ENCODE data around the gene NELL2. TPM values are rescaled to one million over a fixed set of nuclear protein-coding genes. Genes with fewer than 3 reads are reported as not detected.

NELL2 gene
- total and polyA plus RNA-seq, 4 donors = 0.09 to 0.42 (median 0.17) TPM; not detected in 1

DNA sequence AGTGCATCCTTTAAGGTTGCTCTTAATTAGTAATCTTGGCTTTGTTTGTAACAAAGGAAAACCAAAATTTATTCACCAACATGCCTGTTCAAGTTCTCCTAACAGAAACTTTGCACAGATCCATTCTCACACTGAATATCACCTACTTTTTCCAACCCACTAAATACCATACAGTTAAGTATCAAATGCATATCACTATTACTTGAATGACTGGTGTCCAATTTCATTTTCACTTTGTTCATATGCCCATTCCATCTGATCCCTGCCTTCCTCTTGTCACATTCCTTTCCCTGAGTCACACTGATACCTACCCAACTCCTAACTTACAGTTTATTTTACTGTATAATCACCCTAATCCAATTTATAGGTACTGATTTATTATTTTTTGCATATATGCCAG lies 286.4 kb downstream of the NELL2 start:
- TF ChIP-seq FOXA2 (IDR thresholded peaks at IDR 0.05) (no peak), RAD21 (IDR thresholded peaks at IDR 0.05) (no peak)
- TF ChIP-seq, protein P1, sequence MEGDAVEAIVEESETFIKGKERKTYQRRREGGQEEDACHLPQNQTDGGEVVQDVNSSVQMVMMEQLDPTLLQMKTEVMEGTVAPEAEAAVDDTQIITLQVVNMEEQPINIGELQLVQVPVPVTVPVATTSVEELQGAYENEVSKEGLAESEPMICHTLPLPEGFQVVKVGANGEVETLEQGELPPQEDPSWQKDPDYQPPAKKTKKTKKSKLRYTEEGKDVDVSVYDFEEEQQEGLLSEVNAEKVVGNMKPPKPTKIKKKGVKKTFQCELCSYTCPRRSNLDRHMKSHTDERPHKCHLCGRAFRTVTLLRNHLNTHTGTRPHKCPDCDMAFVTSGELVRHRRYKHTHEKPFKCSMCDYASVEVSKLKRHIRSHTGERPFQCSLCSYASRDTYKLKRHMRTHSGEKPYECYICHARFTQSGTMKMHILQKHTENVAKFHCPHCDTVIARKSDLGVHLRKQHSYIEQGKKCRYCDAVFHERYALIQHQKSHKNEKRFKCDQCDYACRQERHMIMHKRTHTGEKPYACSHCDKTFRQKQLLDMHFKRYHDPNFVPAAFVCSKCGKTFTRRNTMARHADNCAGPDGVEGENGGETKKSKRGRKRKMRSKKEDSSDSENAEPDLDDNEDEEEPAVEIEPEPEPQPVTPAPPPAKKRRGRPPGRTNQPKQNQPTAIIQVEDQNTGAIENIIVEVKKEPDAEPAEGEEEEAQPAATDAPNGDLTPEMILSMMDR (IDR thresholded peaks at IDR 0.05; ENCODE audit: low read depth, low read length, missing input control) = no peak
- H3K27me3 ChIP-seq (ENCODE audit: control insufficient read depth in 4 of 4, insufficient read depth in 4 of 4, low read length in 3 of 4) = peaks cover 0 to 4% (median 0%) of the 10 kb centered on the region in 4 donors
- no peaks in the 10 kb centered on the region for H3K36me3 ChIP-seq (ENCODE audit: control insufficient read depth in 4 of 4, insufficient read depth in 3 of 4, low read depth in 1 of 4, low read length in 3 of 4)
- H3K27ac ChIP-seq (ENCODE audit: low read depth in 1 of 2, low read length in 2 of 2) = no peak overlapping the region
- no peak overlapping the region for H3K4me3 ChIP-seq (ENCODE audit: low read depth in 1 of 3, low read length in 3 of 3)
- no peaks in the 10 kb centered on the region for H3K9me3 ChIP-seq (ENCODE audit: control insufficient read depth in 4 of 4, low read length in 3 of 4)
- no peaks in the 10 kb centered on the region for H3K4me1 ChIP-seq (ENCODE audit: control insufficient read depth in 4 of 4, insufficient read depth in 4 of 4, low read length in 3 of 4)
- DNase-seq (ENCODE audit: low spot score) = no peak
- no peak overlapping the region for H3K9ac ChIP-seq (ENCODE audit: low read depth in 1 of 2, low read length in 2 of 2)

DNA sequence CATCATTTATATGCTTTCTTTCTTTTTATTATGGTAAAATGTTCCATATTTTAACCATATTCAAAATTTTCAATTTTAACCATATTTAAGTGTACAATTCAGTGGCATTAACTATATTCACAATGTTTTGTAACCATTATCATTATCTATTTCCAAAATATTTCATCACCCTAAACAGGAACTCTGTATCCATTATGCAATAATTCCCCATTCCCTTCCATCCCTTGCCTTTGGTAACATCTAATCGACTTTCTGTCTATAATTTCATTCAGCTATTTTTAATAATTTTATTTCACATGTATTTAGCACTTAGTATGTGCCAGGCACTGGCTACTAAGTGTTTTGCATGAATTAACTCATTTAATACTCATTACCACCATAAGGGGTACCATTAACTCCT lies 287.5 kb downstream of the NELL2 start:
- WGBS = 78% methylated on average over 1 of the region's 1 CpG
- peaks cover 0 to 4% (median 0%) of the 10 kb centered on the region in 4 donors for H3K27me3 ChIP-seq (ENCODE audit: control insufficient read depth in 4 of 4, insufficient read depth in 4 of 4, low read length in 3 of 4)
- no peak for TF ChIP-seq FOXA2 (IDR thresholded peaks at IDR 0.05)
- TF ChIP-seq, protein P2, sequence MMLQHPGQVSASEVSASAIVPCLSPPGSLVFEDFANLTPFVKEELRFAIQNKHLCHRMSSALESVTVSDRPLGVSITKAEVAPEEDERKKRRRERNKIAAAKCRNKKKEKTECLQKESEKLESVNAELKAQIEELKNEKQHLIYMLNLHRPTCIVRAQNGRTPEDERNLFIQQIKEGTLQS (IDR thresholded peaks at IDR 0.05) = no peak
- TF ChIP-seq, protein P1 (IDR thresholded peaks at IDR 0.05; ENCODE audit: low read depth, low read length, missing input control) = no peak
- TF ChIP-seq SP1 (IDR thresholded peaks at IDR 0.05) = no peak
- no peak for TF ChIP-seq HNF4G (IDR thresholded peaks at IDR 0.05)
- no peak for TF ChIP-seq RXRA (IDR thresholded peaks at IDR 0.05)
- TF ChIP-seq EGR1 (IDR thresholded peaks at IDR 0.05; ENCODE audit: low read depth in 2 of 2) = no peak
- TF ChIP-seq TAF1 (conservative IDR thresholded peaks at IDR 0.05) = no peak
- TF ChIP-seq FOXA1 (IDR thresholded peaks at IDR 0.05) = no peak
- TF ChIP-seq, protein P3, sequence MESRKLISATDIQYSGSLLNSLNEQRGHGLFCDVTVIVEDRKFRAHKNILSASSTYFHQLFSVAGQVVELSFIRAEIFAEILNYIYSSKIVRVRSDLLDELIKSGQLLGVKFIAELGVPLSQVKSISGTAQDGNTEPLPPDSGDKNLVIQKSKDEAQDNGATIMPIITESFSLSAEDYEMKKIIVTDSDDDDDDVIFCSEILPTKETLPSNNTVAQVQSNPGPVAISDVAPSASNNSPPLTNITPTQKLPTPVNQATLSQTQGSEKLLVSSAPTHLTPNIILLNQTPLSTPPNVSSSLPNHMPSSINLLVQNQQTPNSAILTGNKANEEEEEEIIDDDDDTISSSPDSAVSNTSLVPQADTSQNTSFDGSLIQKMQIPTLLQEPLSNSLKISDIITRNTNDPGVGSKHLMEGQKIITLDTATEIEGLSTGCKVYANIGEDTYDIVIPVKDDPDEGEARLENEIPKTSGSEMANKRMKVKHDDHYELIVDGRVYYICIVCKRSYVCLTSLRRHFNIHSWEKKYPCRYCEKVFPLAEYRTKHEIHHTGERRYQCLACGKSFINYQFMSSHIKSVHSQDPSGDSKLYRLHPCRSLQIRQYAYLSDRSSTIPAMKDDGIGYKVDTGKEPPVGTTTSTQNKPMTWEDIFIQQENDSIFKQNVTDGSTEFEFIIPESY (IDR thresholded peaks at IDR 0.05) = no peak
- TF ChIP-seq GABPA (IDR thresholded peaks at IDR 0.05 in 1 of 2, conservative IDR thresholded peaks at IDR 0.05 in 1 of 2) = no peak
- no peaks in the 10 kb centered on the region for H3K36me3 ChIP-seq (ENCODE audit: control insufficient read depth in 4 of 4, insufficient read depth in 3 of 4, low read depth in 1 of 4, low read length in 3 of 4)
- no peaks in the 10 kb centered on the region for H3K9me3 ChIP-seq (ENCODE audit: control insufficient read depth in 4 of 4, low read length in 3 of 4)
- no peak overlapping the region for H3K4me3 ChIP-seq (ENCODE audit: low read depth in 1 of 3, low read length in 3 of 3)
- H3K27ac ChIP-seq (ENCODE audit: low read depth in 1 of 2, low read length in 2 of 2) = no peak overlapping the region
- no peaks in the 10 kb centered on the region for H3K4me1 ChIP-seq (ENCODE audit: control insufficient read depth in 4 of 4, insufficient read depth in 4 of 4, low read length in 3 of 4)
- no peak for DNase-seq (ENCODE audit: low spot score)
- H3K9ac ChIP-seq (ENCODE audit: low read depth in 1 of 2, low read length in 2 of 2) = no peak overlapping the region

DNA sequence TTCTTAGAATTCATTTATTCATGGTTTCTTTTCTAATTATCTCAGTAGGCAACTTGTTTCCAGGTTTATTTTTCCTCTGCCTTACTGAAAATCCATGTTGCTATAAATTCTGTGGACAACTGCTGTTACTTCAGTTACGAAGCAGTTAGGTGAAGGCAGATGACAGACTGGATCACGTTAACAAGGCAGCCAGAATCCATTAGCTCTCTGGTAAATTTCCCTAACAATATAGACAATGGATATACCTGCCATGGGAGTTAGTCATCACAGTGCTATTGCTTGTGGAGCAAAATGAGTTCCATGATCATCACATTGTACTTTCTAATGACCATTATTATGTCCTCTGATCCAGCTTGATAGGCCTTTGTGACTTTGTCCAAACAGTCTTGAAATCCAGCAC lies 291.5 kb downstream of the NELL2 start:
- Histone ChIP-seq H3K27me3 (ENCODE audit: control insufficient read depth in 4 of 4, insufficient read depth in 4 of 4, low read length in 3 of 4) (no peaks in the 10 kb centered on the region), H3K27ac (ENCODE audit: low read depth in 1 of 2, low read length in 2 of 2) (no peak overlapping the region), H3K9me3 (ENCODE audit: control insufficient read depth in 4 of 4, low read length in 3 of 4) (no peaks in the 10 kb centered on the region), H3K9ac (ENCODE audit: low read depth in 1 of 2, low read length in 2 of 2) (no peak overlapping the region), H3K4me1 (ENCODE audit: control insufficient read depth in 4 of 4, insufficient read depth in 4 of 4, low read length in 3 of 4) (no peaks in the 10 kb centered on the region), H3K4me3 (ENCODE audit: low read depth in 1 of 3, low read length in 3 of 3) (no peak overlapping the region), H3K36me3 (ENCODE audit: control insufficient read depth in 4 of 4, insufficient read depth in 3 of 4, low read depth in 1 of 4, low read length in 3 of 4) (no peaks in the 10 kb centered on the region)
- 78% methylated on average over 2 of the region's 2 CpGs for WGBS
- DNase-seq (ENCODE audit: low spot score) = no peak
- no peak for TF ChIP-seq TAF1 (conservative IDR thresholded peaks at IDR 0.05)
- TF ChIP-seq EGR1 (IDR thresholded peaks at IDR 0.05; ENCODE audit: low read depth in 2 of 2) = no peak
- no peak for TF ChIP-seq RXRA (IDR thresholded peaks at IDR 0.05)
- TF ChIP-seq NR2F2 (IDR thresholded peaks at IDR 0.05) = no peak
- TF ChIP-seq, protein P3 (IDR thresholded peaks at IDR 0.05) = no peak
- no peak for TF ChIP-seq GABPA (IDR thresholded peaks at IDR 0.05 in 1 of 2, conservative IDR thresholded peaks at IDR 0.05 in 1 of 2)
- no peak for TF ChIP-seq RAD21 (IDR thresholded peaks at IDR 0.05)
- TF ChIP-seq SP1 (IDR thresholded peaks at IDR 0.05) = no peak
- TF ChIP-seq FOXA1 (IDR thresholded peaks at IDR 0.05) = no peak
- TF ChIP-seq, protein P4, sequence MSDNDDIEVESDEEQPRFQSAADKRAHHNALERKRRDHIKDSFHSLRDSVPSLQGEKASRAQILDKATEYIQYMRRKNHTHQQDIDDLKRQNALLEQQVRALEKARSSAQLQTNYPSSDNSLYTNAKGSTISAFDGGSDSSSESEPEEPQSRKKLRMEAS (IDR thresholded peaks at IDR 0.05) = no peak
- TF ChIP-seq HNF4A (conservative IDR thresholded peaks at IDR 0.05) = no peak
- TF ChIP-seq, protein P2 (IDR thresholded peaks at IDR 0.05) = no peak

Measured in liver (tissue), 9 donors.